AG10803 (cell line): ENCODE data around the gene GSTT4.
A peak's percentile ranks its signal among the peaks of the same experiment; 100 is the strongest.

Source experiments
- DNase-seq: peaks from one replicate; pipeline ENCODE4 v3.0.0; 2010; ENCODE audit warnings: low read depth
- H3K4me3 ChIP-seq: 2 replicates; pipeline ENCODE4 v1.5.1; 2011; ENCODE audit warnings: mild to moderate bottlenecking, low read length, control low read depth
- TF ChIP-seq, protein P1 (sequence below): conservative IDR thresholded peaks from 2 replicates; pipeline ENCODE4 v1.5.1; 2011; ENCODE audit warnings: mild to moderate bottlenecking, low read length, control low read depth, inconsistent platforms

GSTT4 gene

DNA sequence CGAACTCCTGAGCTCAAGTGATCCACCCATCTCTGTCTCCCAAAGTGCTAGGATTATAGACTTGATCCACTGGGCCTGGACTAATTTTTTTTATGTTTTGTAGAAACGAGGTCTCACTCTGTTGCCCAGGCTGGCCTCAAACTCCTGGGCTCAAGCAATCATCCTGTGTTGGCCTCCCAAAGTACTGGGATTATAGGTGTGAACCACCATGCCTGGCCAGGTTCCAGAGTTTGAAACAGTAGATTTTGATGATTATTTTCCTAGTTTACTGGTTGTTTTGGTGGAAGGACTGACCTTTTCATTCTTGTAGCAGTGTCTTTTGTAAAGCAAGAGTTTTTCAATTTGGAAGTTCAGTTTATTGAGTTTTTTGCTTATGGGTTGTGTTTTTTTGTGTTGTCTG is 20.8 kb upstream of the GSTT4 start:
- no peak for DNase-seq
- no peak overlapping the region for H3K4me3 ChIP-seq
- TF ChIP-seq, protein P1, sequence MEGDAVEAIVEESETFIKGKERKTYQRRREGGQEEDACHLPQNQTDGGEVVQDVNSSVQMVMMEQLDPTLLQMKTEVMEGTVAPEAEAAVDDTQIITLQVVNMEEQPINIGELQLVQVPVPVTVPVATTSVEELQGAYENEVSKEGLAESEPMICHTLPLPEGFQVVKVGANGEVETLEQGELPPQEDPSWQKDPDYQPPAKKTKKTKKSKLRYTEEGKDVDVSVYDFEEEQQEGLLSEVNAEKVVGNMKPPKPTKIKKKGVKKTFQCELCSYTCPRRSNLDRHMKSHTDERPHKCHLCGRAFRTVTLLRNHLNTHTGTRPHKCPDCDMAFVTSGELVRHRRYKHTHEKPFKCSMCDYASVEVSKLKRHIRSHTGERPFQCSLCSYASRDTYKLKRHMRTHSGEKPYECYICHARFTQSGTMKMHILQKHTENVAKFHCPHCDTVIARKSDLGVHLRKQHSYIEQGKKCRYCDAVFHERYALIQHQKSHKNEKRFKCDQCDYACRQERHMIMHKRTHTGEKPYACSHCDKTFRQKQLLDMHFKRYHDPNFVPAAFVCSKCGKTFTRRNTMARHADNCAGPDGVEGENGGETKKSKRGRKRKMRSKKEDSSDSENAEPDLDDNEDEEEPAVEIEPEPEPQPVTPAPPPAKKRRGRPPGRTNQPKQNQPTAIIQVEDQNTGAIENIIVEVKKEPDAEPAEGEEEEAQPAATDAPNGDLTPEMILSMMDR: no peak

DNA sequence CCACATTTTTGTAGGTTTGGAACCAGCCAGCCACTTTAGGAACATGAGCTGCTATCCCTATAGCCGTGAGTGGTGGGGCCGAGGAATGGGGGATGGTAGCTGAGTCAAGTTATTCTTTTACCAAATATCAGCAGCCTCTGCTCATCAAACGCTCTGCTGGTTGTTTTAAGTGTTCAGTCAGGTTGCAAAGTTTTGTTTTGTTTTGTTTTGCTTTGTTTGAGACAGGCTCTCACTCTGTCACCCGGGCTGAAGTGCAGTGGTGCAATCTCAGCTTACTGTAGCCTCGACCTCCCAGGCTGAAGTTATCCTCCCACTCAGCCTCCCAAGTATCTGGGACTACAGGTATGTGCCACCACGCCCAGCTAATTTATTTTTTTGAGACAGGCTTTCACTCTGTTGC is 20.2 kb upstream of the GSTT4 start:
- TF ChIP-seq, protein P1: no peak
- no peak for DNase-seq
- no peak overlapping the region for H3K4me3 ChIP-seq

DNA sequence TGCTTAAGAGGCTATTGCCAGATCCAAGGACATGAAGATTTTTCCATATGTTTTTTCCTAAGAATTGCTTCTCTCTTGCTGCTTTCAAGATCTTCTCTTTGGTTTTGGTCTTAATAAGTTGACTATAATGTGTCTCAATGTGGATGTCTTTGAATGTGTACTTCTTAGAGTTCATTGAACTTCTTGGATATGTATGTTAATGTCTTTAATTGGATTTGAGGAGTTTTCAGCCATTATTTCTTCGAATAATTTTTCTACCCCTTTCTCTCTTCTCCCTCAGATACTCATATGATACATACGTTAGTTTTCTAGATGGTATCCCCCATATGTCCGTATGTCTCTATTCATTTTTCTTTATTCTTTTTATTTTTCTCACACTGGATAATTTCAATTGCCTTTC is 19.1 kb upstream of the GSTT4 start:
- H3K4me3 ChIP-seq: no peak overlapping the region
- TF ChIP-seq, protein P1: no peak
- no peak for DNase-seq

DNA sequence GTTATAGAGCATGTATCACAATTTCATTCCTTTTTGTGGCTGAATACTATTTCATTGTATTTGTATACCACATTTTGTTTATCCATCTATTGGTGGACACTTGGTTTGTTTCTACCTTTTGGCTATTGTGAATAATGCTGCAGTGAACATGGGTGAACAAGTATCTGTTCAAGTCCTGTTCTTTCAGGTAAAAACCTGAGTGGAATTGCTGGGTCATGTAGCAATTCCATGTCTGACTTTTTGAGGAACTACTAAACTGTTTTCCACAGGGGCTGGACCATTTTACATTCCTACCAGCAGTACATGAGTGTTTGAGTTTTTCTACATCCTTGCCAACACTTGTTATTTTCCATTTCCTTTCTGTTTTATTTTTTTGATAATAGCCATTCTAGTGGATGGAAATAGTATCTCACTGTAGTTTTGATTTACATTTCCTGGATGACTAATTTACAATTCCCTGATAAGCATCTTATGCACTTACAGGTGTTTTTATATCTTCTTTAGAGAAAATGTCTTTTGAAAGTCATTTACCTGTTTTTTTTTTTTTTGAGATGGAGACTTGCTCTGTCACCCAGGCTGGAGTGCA is 18.0 kb upstream of the GSTT4 start:
- TF ChIP-seq, protein P1: no peak
- DNase-seq: no peak
- H3K4me3 ChIP-seq: no peak overlapping the region

DNA sequence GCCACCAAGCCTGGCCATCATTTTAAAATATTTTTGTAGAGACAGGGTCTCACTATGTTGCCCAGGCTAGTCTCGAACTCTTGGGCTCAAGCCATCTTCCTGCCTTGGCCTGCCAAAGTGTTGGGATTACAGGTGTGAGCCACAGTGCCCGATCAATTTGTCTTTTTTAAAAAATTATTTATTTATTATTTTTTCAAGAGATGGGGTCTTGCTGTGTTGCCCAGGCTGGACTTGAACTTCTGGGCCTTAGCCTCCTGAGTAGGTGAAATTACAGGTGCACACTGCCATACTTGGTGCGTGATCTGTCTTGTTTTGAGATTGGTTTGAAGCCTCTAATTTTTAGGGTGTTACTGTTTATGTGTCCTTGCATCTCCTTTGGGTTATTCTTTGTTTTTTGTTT is 16.1 kb upstream of the GSTT4 start:
- TF ChIP-seq, protein P1: no peak
- no peak for DNase-seq
- H3K4me3 ChIP-seq: no peak overlapping the region

DNA sequence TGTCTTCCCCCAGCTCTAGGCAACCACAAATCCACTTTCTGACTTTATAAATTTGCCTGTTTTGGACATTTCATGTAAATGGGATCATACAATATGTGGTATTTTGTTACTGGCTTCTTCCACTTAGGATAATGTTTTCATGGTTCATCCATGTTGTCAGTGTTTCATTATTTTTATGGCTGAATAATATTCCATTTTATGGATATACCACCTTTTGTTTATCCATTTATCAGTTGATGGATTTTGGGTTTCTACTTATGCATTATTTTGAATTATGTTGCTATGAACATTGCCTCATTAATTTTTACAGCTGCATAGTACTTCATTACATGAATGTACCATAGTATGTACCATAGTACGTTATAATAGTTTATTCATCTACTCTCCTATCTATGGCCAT is 10.9 kb upstream of the GSTT4 start:
- no peak for DNase-seq
- no peak overlapping the region for H3K4me3 ChIP-seq
- TF ChIP-seq, protein P1: no peak

DNA sequence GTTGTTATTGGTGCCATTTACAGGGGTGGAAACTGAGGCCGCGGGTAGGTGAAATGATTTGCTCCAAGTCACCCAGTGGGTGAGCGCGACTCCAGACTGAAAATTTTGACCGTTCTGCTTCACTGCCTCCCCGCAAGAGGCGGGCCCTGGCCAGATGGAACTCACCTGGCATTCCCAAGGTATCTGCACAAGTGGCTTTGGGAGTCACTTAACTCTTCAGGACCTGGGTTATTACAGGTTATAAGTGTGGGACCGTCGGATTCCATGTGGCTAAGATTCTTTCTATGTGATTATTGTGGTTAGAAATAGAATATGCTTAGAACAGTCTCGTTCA is 6.4 kb upstream of the GSTT4 start:
- DNase-seq: no peak
- TF ChIP-seq, protein P1: no peak
- peak overlapping the region; percentile 92 for H3K4me3 ChIP-seq
